DOHH2 (cell line): ENCODE measurements around the gene DLGAP1.

ENCODE experiments used
- EZH2phosphoT487 ChIP-seq: fragments of 200-600 bp; sonication (generic); IDR thresholded peaks from 2 replicates; pipeline ENCODE4 v1.6.1; 2017; ENCODE audit warnings: borderline replicate concordance, mild to moderate bottlenecking, antibody characterized with exemption, low read length, moderate library complexity, mixed read lengths
- TF ChIP-seq, protein P1 (sequence below): fragments of 200-600 bp; sonication (generic); IDR thresholded peaks from one replicate; pipeline ENCODE4 v1.5.1; 2014; ENCODE audit warnings: antibody characterized with exemption, mild to moderate bottlenecking, low read depth, low read length; ENCODE audit not compliant: poor library complexity, severe bottlenecking

DNA sequence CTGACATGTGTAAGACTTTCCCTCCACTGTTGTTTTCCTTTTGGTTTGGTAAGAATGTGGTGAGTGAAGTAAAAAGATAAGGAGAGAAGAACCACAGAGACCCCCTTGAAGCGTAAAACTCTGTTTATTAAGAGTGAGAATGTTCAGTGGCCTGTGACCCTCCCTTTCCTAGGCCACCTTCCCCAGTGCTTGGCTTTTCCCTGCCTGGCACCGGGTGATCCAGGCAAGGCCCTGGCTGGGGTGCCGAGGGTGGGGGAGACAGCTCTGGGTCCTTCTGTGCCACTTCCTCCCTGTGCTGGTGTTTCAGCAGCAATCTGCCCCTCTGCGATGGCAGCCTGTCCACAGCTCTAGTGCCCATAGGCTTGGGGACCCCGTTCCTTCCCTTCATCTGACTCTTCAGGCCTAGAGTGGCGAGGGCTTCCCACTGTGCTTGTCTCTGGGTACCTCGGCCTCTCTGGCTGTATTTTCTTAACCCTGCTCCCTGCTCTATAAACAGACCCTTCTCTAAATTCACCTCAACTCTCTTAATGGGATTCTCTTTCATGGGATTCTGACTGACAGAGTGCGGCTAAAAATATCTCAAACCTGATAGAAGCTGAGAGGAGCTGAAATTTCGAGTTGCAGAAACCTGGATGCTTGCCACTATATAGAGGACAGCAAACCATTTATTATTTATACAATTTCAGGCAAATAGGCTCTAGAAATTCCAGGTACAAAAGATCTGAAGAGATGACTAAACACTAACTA lies 461.0 kb downstream of the DLGAP1 start:
- TF ChIP-seq, protein P1, sequence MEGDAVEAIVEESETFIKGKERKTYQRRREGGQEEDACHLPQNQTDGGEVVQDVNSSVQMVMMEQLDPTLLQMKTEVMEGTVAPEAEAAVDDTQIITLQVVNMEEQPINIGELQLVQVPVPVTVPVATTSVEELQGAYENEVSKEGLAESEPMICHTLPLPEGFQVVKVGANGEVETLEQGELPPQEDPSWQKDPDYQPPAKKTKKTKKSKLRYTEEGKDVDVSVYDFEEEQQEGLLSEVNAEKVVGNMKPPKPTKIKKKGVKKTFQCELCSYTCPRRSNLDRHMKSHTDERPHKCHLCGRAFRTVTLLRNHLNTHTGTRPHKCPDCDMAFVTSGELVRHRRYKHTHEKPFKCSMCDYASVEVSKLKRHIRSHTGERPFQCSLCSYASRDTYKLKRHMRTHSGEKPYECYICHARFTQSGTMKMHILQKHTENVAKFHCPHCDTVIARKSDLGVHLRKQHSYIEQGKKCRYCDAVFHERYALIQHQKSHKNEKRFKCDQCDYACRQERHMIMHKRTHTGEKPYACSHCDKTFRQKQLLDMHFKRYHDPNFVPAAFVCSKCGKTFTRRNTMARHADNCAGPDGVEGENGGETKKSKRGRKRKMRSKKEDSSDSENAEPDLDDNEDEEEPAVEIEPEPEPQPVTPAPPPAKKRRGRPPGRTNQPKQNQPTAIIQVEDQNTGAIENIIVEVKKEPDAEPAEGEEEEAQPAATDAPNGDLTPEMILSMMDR, result no peak
- no peak for TF ChIP-seq EZH2phosphoT487
